ENCODE measurements around the gene EPN1. TPM values are rescaled to one million over a fixed set of nuclear protein-coding genes. Genes with fewer than 3 reads are reported as not detected.

EPN1 gene
- total and polyA plus RNA-seq, 2 of the 8 experiments (the other 6 are each of a cell fraction or from before 2014, with no cell fraction given) = 49.6 to 200 TPM

GRCh38 chr19:55699221-55699620 is 24.2 kb downstream of the EPN1 start:
- Histone ChIP-seq H2BK5ac (ENCODE audit: low read depth, low read length) (no peak overlapping the region), H3K4ac (replicated peaks; ENCODE audit: insufficient read length, low read depth, low read length) (no peak overlapping the region), H2BK20ac (ENCODE audit: low read length) (no peak overlapping the region), H3K4me2 (ENCODE audit: insufficient read depth in 1 of 2, low read depth in 2 of 2, low read length in 2 of 2) (no peak overlapping the region), H3K18ac (ENCODE audit: extremely low read depth, low read length) (no peak overlapping the region), H3K23ac (ENCODE audit: insufficient read length) (no peak overlapping the region), H3K14ac (ENCODE audit: insufficient read length) (no peak overlapping the region), H4K20me1 (replicated peaks in 1 of 2; ENCODE audit: control insufficient read depth in 1 of 2, insufficient read depth in 2 of 2, low read length in 2 of 2) (peaks cover 0 to 4% of the 10 kb centered on the region in 2 experiments), H2AFZ (ENCODE audit: low read length) (no peak overlapping the region), H4K91ac (replicated peaks; ENCODE audit: insufficient read length, low read length) (no peak overlapping the region), H3K36me3 (ENCODE audit: control insufficient read depth in 2 of 4, insufficient read depth in 4 of 4, low read length in 3 of 4) (peaks cover 2 to 14% (median 9%) of the 10 kb centered on the region in 4 experiments; a peak in 6 of 8 replicates), H2BK120ac (replicated peaks; ENCODE audit: low read depth, low read length) (no peak overlapping the region), H2BK12ac (ENCODE audit: low read depth, low read length) (no peak overlapping the region), H3K79me1 (ENCODE audit: low read depth, low read length) (no peaks in the 10 kb centered on the region), H3K27ac (ENCODE audit: low read depth, low read length) (no peak overlapping the region), H2AK5ac (ENCODE audit: low read depth, low read length) (no peak overlapping the region), H3K23me2 (ENCODE audit: low read depth, low read length) (no peaks in the 10 kb centered on the region), H3K9ac (replicated peaks in 1 of 4; ENCODE audit: extremely low read depth in 1 of 4, low read depth in 3 of 4, low read length in 3 of 4) (no peak overlapping the region), H3K79me2 (ENCODE audit: control insufficient read depth in 1 of 2, insufficient read depth in 2 of 2, low read length in 2 of 2) (no peaks in the 10 kb centered on the region), H2BK15ac (ENCODE audit: low read length) (no peak overlapping the region), H4K8ac (ENCODE audit: extremely low read depth, insufficient read depth, low read length) (no peak overlapping the region), H4K5ac (ENCODE audit: insufficient read length, low read depth, low read length) (no peak overlapping the region), H3K9me3 (ENCODE audit: insufficient read depth in 2 of 2, low read depth in 1 of 2, low read length in 1 of 2) (peaks cover under 1 to 15% of the 10 kb centered on the region in 2 experiments; a peak in 2 of 4 replicates), H3K4me1 (replicated peaks in 1 of 4; ENCODE audit: control insufficient read depth in 3 of 4, insufficient read depth in 4 of 4, low read length in 3 of 4) (no peaks in the 10 kb centered on the region; a peak in 1 of 7 replicates), H3K4me3 (ENCODE audit: extremely low read depth in 1 of 4, insufficient read depth in 2 of 4, low read depth in 3 of 4, low read length in 4 of 4) (no peak overlapping the region), H3K27me3 (replicated peaks in 1 of 4; ENCODE audit: control insufficient read depth in 3 of 4, extremely low read depth in 1 of 4, insufficient read depth in 3 of 4, low read length in 3 of 4) (no peaks in the 10 kb centered on the region), H3K56ac (replicated peaks; ENCODE audit: insufficient read length, low read depth, low read length) (no peak overlapping the region)
- TF ChIP-seq CREB1 (IDR thresholded peaks at IDR 0.05) = no peak
- TF ChIP-seq SIRT6 (IDR thresholded peaks at IDR 0.05; ENCODE audit: low read length) = no peak
- TF ChIP-seq POLR2A (IDR thresholded peaks at IDR 0.05; ENCODE audit: control extremely low read depth in 1 of 2, low read depth in 2 of 2, low read length in 2 of 2) = no peak
- TF ChIP-seq RXRA (IDR thresholded peaks at IDR 0.05; ENCODE audit: insufficient read depth, low read depth, low read length) = no peak
- TF ChIP-seq RNF2 (IDR thresholded peaks at IDR 0.05; ENCODE audit: borderline replicate concordance, low read depth, low read length, missing control alignments, poor library complexity, severe bottlenecking) = no peak
- no peak for TF ChIP-seq CBX5 (IDR thresholded peaks at IDR 0.05; ENCODE audit: low read depth, low read length)
- no peak for TF ChIP-seq MAFK (IDR thresholded peaks at IDR 0.05; ENCODE audit: low read depth, low read length)
- DNase-seq (ENCODE audit: low read depth in 1 of 2, low spot score in 2 of 2) (no peak), FAIRE-seq (no peak)
- WGBS, 2 experiments (ENCODE audit: extremely low coverage in 1 of 2, insufficient coverage in 1 of 2, insufficient read length in 1 of 2, insufficient replicate concordance in 2 of 2, low coverage in 1 of 2, low lambda C conversion rate in 2 of 2, missing lambda C conversion rate in 1 of 2) = 92% methylated on average over 11 of the region's 11 CpGs; no CpG with 5 or more reads in 1 of the 2 experiments
- ChIA-PET POLR2A (ENCODE audit: partially characterized antibody) (interaction anchor here (0.9 to 1.3 kb wide), 3 partner anchors 18 to 27 kb away, joined by 3 to 5 read pairs (median 4); partner anchors contain the start of gene EPN1), CTCF (ENCODE audit: partially characterized antibody) (interaction anchor here (0.6 kb wide), 1 partner anchor 863 kb away, joined by 3 read pairs; no protein-coding TSS in a partner anchor)

Measured in H1 (cell line).